Upper lobe of left lung (tissue), 4 donors: ENCODE results near the gene HYAL4.

ENCODE experiments used
- EP300 ChIP-seq, 4 donors: sonication (generic); formaldehyde crosslinking; IDR thresholded peaks; one replicate each; pipeline ENCODE4 v1.5.1; 2017; ENCODE audit warnings: antibody characterized with exemption in 4 of 4, control low read depth in 2 of 4
- POLR2A ChIP-seq, 4 donors: fragments of 450-650 bp; IDR thresholded peaks; one replicate each; pipeline ENCODE4 v1.5.1; 2016 to 2017; ENCODE audit warnings: antibody characterized with exemption in 4 of 4, mild to moderate bottlenecking in 2 of 4
- TF ChIP-seq, protein P1 (sequence below), 6 experiments: fragments of 450-650 bp in 4 of 6; fragments of 200-600 bp in 2 of 6; sonication (generic) in 2 of 6; IDR thresholded peaks; one replicate each; pipeline ENCODE4 v1.5.1; 2016 to 2019; ENCODE audit warnings: antibody characterized with exemption in 6 of 6

DNA sequence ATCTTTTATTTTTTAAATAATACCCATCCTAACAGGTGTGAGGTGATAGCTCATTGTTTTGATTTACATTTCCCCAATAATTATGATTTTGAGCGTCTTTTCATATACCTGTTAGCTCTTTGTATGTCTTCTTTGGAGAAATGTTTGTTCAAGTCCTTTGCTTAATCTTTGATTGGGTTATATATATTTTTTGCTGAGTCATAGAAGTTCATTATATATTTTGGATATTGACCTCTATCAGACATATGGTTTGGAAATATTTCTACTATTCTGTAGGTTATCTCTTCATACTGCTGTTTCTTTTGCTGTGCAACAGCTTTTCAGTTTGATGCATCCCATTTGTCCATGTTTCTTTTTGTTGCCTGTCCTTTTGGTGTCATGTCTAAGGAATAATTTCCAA lies 23.6 kb upstream of the HYAL4 start:
- TF ChIP-seq, protein P1, sequence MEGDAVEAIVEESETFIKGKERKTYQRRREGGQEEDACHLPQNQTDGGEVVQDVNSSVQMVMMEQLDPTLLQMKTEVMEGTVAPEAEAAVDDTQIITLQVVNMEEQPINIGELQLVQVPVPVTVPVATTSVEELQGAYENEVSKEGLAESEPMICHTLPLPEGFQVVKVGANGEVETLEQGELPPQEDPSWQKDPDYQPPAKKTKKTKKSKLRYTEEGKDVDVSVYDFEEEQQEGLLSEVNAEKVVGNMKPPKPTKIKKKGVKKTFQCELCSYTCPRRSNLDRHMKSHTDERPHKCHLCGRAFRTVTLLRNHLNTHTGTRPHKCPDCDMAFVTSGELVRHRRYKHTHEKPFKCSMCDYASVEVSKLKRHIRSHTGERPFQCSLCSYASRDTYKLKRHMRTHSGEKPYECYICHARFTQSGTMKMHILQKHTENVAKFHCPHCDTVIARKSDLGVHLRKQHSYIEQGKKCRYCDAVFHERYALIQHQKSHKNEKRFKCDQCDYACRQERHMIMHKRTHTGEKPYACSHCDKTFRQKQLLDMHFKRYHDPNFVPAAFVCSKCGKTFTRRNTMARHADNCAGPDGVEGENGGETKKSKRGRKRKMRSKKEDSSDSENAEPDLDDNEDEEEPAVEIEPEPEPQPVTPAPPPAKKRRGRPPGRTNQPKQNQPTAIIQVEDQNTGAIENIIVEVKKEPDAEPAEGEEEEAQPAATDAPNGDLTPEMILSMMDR (IDR thresholded peaks at IDR 0.05) = no peak
- TF ChIP-seq POLR2A (IDR thresholded peaks at IDR 0.05) (no peak), EP300 (IDR thresholded peaks at IDR 0.05) (no peak)
